Stimulated activated naive CD4-positive, alpha-beta T cell (primary cell): ENCODE measurements around the gene DUSP1.

ENCODE experiments used
- DNase-seq, 6 experiments: peaks; one replicate each; lab custom pipeline; 2025; lab: John Stamatoyannopoulos, UW

The DUSP1 gene

GRCh38 chr5:172743112-172743959 is 27.7 kb downstream of the DUSP1 start:
- DNase-seq = no peak

- no peak for DNase-seq
These were observed 29.8 kb downstream of the DUSP1 start for GRCh38 chr5:172741206-172741582.

- DNase-seq = no peak
These were observed 30.4 kb downstream of the DUSP1 start for GRCh38 chr5:172740428-172741205.

GRCh38 chr5:172739375-172739774 is 31.6 kb downstream of the DUSP1 start:
- no peak for DNase-seq

GRCh38 chr5:172736508-172737135 is 34.4 kb downstream of the DUSP1 start:
- no peak for DNase-seq

GRCh38 chr5:172735141-172735831 is 35.7 kb downstream of the DUSP1 start:
- DNase-seq = no peak

- no peak for DNase-seq
These were observed 37.0 kb downstream of the DUSP1 start for GRCh38 chr5:172733974-172734346.

- DNase-seq = no peak
These were observed 37.6 kb downstream of the DUSP1 start for GRCh38 chr5:172733131-172733973.

- no peak for DNase-seq
These were observed 38.7 kb downstream of the DUSP1 start for GRCh38 chr5:172732201-172732865.

- DNase-seq = no peak
These were observed 39.3 kb downstream of the DUSP1 start for GRCh38 chr5:172731680-172732074.

GRCh38 chr5:172730981-172731679 is 39.9 kb downstream of the DUSP1 start:
- DNase-seq = no peak

- no peak for DNase-seq
These were observed 40.8 kb downstream of the DUSP1 start for GRCh38 chr5:172730222-172730621.

GRCh38 chr5:172729588-172729987 is 41.4 kb downstream of the DUSP1 start:
- DNase-seq = no peak

- DNase-seq = no peak
These were observed 42.3 kb downstream of the DUSP1 start for GRCh38 chr5:172728481-172729241.

- DNase-seq = no peak
These were observed 43.4 kb downstream of the DUSP1 start for GRCh38 chr5:172727551-172727950.

GRCh38 chr5:172726966-172727365 is 44.0 kb downstream of the DUSP1 start:
- DNase-seq = no peak

- DNase-seq = no peak
These were observed 45.2 kb downstream of the DUSP1 start for GRCh38 chr5:172725785-172726184.

- DNase-seq = no peak
These were observed 45.7 kb downstream of the DUSP1 start for GRCh38 chr5:172725273-172725672.
